Measurements from ENCODE around the gene CPNE7.

The CPNE7 gene

DNA sequence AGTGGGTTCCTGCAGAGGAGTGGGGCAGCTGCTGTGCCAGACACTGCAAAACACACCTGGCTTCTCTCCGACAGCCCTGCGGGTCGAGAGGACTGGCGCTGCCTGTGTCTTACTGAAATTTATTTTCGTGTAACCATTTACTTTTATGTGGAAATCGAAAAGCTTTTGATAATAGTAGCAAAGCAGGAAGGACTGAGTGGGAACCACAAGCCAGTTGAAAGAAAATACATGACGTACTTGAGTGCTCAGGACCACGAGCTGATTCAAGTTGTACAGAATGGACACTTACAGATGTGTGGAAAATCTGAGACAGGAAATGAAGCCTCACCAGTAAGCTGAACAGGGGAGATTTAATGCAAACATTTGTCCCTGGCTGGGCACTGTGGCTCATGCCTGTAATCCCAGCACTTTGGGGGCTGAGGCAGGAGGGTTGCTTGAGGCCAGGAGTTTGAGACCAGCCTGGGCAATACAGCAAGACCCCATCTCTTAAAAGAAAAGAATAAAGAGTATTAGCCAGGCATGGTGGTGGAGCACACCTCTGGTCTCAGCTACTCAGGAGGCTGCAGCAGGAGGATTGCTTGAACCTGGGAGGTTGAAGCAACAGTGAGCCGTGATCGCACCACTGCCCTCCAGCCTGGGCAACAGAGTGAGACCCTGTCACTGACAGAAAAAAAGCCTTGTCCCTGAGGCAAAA is 26.4 kb upstream of the CPNE7 start:
- no peak for DNase-seq (ENCODE audit: low read depth in 2 of 2)

DNA sequence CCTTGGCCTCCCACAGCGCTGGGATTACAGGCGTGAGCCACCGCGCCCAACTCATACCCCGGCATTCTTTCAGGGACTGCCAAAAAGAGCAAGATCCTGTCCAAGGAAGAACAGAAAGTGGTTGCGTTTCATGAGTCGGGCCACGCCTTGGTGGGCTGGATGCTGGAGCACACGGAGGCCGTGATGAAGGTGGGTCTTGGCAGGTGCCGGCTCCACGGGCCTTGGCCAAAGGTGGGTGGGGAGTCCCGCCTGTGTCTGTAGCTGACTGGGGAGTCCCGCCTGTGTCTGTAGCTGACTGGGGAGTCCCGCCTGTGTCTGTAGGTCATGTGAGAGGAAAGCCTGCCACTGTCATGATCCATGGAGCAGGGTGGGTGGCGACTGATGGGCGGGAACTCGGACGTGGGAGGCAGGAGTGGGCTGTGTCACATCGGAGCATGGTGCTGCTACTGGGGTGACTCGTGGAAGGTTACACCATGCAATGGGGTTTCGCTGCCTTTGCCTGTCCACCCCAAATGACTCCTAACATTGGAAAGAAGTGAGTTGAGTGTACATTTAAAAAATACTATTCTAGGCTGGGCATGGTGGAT is 25.0 kb upstream of the CPNE7 start:
- no peak for DNase-seq (ENCODE audit: low read depth in 2 of 2)

DNA sequence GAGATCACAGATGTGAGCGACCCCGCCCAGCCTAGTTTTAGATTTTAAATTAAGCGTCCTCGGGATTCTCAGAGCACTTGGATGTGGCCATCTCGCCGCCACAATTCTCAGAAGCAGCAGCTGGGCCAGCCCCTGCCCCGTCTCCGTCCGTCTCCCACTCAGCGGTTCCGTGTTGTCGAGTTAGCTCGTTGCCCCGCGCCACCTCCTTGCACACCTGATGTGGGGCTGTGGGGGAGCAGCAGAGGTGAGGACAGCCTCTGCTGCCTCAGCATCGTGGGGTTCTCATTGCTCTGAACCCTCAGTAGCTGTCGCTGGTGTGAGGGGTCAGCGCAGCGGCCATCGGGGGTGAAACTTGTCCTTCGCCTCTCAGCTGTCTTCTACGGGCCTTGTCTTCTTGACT is 23.2 kb upstream of the CPNE7 start:
- DNase-seq (ENCODE audit: low read depth in 2 of 2) = no peak

DNA sequence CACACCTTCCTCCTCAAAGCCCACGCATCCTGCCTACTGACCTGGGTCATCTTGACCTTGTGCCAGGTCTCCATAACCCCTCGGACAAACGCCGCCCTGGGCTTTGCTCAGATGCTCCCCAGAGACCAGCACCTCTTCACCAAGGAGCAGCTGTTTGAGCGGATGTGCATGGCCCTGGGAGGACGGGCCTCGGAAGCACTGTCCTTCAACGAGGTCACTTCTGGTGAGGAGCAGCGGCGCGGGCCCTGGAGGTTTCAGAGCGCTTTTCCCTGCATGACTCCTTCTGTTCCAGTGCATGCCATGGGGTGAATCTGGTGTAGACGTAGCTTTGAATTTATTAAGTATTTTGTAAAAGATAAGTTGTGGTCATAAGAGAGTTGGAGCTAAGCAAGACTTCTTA is 22.6 kb upstream of the CPNE7 start:
- DNase-seq (ENCODE audit: low read depth in 2 of 2) = no peak

DNA sequence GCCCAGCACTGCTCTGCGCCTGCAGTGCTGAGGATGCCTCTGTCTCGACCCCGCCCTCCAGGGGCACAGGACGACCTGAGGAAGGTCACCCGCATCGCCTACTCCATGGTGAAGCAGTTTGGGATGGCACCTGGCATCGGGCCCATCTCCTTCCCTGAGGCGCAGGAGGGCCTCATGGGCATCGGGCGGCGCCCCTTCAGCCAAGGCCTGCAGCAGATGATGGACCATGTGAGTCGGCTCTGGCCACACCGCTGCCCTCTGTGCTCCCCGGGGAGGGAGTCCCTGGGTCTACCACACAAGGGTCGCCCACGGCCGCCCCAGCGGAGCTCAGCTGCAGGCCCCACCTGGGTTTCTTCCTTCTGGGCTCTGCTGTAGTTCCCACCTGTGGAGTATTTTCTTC is 21.8 kb upstream of the CPNE7 start:
- DNase-seq (ENCODE audit: low read depth in 2 of 2) = no peak

DNA sequence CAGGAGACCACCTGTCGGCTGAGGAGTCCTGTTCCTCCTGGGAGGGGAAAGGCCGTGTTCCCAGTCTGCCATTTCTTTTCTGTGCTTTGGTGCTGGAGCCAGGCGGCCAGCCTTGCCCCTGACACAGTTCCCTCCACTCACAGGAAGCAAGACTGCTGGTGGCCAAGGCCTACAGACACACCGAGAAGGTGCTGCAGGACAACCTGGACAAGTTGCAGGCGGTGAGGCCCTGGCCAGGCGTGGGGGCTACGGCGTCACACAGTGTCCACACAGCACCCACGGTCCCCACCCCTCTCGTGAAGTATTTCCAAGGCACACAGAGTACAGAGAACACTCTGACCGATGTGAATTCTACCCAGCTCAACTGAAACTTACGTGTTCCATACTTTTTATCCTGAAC is 21.2 kb upstream of the CPNE7 start:
- no peak for DNase-seq (ENCODE audit: low read depth in 2 of 2)

DNA sequence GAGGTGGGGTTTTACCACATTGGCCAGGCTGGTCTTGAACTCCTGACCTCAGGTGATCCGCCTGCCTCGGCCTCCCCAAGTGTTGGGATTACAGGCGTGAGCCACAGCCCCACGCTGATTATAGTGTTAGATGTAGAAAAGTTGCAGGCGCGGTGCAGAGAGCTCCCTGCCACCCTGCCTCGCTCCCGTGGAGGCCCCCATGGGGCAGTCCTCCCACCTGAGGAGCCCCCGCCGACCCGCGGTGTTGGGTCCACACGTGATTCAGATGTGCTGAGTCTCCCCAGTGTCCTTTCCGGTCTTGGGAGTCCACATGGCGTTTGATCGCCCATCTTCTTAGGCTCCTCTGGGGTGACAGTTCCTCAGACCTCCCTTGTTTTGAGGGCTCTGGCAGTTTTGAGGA is 20.3 kb upstream of the CPNE7 start:
- no peak for DNase-seq (ENCODE audit: low read depth in 2 of 2)

DNA sequence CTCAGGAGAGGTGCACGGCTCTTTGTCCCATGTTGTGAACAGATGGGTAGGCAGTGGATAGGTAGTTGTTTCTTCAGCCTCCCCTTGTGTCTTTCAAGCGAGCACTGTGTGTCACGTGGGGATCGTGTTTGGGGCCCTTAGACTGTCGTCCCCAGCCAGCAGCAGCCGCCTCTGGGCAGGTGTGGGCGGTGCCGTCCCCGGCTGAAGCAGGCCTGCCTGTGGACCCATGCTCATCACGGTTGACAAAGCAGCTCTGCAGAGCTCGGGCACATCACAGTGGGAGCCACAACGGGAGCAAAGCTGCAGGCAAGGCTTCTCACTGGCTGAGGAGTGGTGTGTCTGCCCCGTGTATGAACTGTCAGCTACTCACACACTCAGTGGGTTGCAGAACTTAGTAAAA is 19.8 kb upstream of the CPNE7 start:
- DNase-seq (ENCODE audit: low read depth in 2 of 2) = no peak

DNA sequence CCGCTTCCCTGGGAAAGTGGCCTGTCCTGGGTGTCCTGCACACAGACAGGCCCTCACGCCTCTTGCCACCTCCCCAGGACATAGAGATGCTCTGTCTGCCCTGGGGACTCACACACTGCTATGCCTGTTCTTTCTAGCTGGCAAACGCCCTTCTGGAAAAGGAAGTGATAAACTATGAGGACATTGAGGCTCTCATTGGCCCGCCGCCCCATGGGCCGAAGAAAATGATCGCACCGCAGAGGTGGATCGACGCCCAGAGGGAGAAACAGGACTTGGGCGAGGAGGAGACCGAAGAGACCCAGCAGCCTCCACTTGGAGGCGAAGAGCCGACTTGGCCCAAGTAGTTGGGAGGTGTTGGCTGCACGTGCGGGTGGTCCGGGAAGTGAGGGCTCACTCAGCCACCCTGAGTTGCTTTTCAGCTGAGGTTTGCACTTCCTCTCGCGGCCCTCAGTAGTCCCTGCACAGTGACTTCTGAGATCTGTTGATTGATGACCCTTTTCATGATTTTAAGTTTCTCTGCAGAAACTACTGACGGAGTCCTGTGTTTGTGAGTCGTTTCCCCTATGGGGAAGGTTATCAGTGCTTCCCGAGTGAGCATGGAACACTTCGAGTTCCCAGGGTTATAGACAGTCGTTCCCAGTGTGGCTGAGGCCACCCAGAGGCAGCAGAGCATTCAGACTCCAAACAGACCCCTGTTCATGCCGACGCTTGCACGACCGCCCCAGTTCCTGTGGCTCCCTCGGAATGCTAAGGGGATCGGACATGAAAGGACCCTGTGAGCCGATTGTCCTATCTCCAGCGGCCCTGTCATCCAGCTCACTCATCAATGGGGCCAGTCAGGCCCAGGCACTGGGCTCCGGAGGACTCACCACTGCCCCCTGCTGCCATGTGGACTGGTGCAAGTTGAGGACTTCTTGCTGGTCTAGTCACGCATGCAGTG is 18.5 kb upstream of the CPNE7 start:
- DNase-seq (ENCODE audit: low read depth in 2 of 2) = peak; percentile 63 to 89

DNA sequence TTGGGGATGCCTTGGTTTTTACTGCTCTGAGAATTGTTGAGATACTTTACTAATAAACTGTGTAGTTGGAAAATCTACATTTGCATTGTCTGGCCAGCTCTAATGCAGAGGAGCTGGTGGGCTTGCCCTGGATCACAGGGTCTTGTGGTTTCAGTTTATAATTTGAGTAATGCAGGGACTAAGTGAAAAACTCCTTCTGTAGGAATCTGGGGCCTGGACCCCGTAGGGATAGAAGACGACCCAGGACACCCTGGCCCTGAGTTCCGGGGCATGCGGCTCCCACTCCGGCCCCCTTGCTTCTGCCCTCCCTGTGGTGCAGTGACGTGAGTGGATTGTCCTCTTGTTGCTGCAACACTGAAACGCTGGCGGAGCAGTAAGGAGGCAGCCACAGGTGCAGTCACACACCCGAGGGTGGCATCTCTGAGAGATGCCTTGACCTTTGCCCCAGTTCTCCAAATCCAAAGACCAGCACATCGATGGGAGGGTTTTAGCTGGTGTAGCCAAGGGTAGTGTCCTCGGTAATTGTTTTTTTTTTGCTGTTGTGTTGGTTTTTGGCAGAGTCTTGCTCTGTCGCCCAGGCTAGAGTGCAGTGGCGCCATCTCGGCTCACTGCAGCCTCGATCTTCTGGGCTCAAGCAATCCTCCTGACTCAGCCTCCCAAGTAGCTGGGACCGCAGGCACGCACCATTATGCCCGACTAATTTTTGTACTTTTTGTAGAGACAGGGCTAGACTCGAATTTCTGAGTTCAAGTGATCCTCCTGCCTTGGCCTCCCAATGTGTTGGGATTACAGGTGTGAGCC is 17.7 kb upstream of the CPNE7 start:
- no peak for DNase-seq (ENCODE audit: low read depth in 2 of 2)

DNA sequence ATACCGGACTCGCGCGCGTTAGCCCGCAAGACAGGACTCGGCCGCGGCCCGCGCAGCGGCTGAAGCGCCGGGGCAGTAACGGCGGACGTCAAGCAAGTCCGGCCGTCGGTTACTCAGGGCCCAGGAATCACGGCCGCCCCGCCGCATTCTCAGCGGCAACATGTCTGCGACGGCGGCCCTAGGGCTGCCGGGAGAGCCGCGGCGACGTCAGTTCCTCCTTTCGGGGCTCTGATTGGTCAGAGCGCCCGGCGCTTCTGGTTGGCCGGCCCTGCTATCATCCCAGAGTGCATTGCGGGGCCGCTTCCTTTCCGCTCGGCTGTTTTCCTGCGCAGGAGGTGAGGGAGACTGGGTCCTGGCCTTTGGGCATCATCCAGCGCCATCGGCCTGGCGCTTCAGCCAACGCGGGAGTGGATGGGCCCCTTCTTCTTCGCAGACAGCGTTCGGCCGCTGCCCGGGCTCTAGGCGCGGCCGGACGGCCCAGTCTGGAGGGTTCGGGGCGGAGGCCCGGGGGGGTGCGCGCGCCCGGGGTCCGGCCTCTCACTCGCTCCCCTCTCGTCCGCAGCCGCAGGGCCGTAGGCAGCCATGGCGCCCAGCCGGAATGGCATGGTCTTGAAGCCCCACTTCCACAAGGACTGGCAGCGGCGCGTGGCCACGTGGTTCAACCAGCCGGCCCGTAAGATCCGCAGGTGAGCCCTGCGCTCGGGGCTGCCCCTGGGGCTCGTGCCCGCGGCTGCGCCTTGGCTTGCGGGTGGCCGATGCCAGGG is 15.0 kb upstream of the CPNE7 start, which contains the start of gene RPL13:
Gene RPL13 (plus strand): TSS at position 305 of the 764 bp plus-strand sequence. CDS start 278 bp downstream, at position 583.
- DNase-seq (ENCODE audit: low read depth in 2 of 2) = peak; percentile 82 to 87

DNA sequence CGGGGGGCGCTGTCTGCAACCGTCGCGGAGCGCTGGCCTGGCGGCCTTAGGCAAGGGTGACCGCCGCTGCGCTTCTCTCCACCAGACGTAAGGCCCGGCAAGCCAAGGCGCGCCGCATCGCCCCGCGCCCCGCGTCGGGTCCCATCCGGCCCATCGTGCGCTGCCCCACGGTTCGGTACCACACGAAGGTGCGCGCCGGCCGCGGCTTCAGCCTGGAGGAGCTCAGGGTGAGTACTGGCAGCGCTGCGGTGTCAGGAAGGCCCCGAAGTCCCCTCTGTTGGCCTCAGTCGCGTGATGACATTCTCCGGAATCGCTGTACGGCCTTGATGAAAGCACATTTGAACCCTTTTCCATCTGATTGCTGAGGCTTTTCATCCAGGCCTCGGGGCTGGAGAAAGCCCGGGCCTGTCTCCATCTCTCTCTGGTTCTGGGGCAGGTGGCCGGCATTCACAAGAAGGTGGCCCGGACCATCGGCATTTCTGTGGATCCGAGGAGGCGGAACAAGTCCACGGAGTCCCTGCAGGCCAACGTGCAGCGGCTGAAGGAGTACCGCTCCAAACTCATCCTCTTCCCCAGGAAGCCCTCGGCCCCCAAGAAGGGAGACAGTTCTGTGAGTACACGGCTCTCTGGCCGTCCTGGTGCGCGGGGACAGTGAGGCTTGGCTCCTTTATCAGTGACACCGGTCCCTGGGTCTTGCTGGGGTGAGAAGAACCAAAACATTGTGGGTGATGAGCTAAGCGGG is 14.2 kb upstream of the CPNE7 start:
- DNase-seq (ENCODE audit: low read depth in 2 of 2) = no peak

DNA sequence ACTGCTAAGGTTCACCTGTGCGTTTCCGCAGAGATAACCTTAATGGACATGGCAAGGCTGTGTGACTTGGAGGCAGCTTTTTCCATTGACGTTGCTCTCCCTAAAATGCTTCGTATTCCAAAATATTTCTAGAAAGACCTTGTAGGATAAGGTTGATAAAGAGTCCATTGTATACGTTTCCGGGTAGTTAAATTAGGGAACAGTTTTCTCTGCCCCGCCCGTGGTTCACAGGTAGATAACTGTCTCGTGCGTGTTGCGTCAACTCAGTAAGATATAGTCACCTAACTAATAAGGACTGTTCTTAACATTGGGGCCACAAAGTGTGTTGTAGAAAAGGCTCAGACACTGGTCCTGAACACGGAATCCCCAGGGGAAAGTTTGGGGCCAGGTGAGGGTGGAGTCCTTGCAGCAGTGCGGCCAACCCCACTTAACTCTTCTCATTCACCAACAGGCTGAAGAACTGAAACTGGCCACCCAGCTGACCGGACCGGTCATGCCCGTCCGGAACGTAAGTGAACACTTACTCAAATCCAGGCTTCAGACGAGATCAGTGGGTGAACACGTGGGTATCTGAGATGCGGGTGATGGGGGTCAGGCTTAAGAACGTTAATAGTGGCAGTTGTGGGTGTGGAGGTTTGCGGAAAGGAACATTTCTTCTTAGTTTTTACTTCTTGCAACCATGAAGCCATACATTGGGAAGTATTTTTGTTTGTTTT is 13.5 kb upstream of the CPNE7 start:
- DNase-seq (ENCODE audit: low read depth in 2 of 2) = no peak

DNA sequence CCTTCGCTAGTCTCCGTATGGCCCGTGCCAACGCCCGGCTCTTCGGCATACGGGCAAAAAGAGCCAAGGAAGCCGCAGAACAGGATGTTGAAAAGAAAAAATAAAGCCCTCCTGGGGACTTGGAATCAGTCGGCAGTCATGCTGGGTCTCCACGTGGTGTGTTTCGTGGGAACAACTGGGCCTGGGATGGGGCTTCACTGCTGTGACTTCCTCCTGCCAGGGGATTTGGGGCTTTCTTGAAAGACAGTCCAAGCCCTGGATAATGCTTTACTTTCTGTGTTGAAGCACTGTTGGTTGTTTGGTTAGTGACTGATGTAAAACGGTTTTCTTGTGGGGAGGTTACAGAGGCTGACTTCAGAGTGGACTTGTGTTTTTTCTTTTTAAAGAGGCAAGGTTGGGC is 12.6 kb upstream of the CPNE7 start:
- no peak for DNase-seq (ENCODE audit: low read depth in 2 of 2)

DNA sequence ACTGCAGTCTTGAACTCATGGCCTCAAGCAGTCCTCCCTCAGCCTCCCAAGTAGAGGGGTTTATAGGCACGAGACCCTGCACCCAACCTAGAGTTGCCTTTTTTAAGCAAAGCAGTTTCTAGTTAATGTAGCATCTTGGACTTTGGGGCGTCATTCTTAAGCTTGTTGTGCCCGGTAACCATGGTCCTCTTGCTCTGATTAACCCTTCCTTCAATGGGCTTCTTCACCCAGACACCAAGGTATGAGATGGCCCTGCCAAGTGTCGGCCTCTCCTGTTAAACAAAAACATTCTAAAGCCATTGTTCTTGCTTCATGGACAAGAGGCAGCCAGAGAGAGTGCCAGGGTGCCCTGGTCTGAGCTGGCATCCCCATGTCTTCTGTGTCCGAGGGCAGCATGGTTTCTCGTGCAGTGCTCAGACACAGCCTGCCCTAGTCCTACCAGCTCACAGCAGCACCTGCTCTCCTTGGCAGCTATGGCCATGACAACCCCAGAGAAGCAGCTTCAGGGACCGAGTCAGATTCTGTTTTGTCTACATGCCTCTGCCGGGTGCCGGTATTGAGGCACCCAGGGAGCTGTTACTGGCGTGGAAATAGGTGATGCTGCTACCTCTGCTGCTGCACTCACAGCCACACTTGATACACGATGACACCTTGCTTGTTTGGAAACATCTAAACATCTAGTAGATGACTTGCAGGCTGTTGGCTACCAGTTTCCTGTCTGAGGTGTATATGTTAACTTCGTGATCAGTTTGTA is 11.7 kb upstream of the CPNE7 start:
- no peak for DNase-seq (ENCODE audit: low read depth in 2 of 2)

DNA sequence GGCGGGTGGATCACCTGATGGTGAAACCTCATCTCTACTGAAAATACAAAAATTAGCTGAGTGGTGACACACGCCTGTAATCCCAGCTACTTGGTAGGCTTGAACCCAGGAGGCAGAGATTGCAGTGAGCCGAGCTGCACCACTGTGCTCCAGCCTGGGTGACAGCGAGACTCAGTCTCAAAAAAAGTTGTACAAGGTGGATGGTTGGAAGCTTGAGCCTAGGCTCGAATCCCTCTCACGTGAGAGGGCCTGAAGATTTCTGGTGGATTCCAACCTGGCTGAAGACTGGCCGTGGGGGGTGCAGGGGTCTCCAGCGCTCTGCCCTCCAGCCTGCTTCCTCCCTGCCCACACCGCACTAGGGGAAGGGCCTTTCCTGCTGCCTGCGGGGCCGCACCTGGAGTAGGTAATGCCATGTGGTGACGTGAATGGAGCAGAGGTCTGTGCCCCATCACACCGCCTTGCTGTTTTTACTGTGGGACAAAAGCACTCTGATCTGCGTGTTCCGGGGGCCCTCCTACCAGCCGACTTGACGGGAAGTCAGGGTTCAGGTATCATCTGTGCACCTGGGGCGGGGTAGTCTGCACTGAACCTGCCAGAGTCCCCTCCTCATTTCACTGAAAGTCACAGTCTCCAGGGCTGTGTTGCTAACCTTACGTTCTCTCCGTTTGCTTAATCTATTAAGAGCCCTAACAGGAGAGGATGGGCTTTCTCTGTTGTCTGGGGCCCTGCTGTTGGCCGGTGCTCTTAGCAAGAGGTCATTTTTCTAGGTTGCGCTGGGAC is 10.9 kb upstream of the CPNE7 start:
- peak in 1 of 2 experiments; percentile 38 for DNase-seq (ENCODE audit: low read depth in 2 of 2)

DNA sequence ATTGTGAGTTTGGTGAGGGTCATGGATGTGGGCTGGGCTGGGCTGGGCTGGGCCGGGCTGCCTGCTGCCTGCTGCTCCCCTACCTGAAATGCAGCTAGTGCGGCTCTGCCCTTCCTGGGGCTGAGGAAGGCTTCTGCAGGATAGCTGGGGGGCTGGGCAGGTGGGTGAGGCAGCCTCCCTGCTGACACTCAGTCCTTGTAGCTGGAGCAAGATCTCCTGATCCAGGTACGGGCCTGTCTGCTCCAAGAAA is 10.4 kb upstream of the CPNE7 start:
- DNase-seq (ENCODE audit: low read depth in 2 of 2) = no peak
